Immature natural killer cell (primary cell): Measurements from ENCODE around the gene PRL. TPM values are rescaled to one million over a fixed set of nuclear protein-coding genes. Genes with fewer than 3 reads are reported as not detected.

Experiments used
- DNase-seq, 3 donors: peaks; one replicate each; pipeline ENCODE4 v3.0.0; 2022; ENCODE audit warnings: mixed read lengths in 1 of 3
- H3K27ac Mint-ChIP-seq, 6 donors: one replicate each; pipeline ENCODE4 v1.8.0; 2020; ENCODE audit warnings: mixed read lengths in 6 of 6, mild to moderate bottlenecking in 5 of 6, inconsistent platforms in 4 of 6, moderate library complexity in 3 of 6
- H3K27me3 Mint-ChIP-seq, 3 donors: one replicate each; pipeline ENCODE4 v1.8.0; 2020 to 2021; ENCODE audit warnings: low read depth in 3 of 3, mild to moderate bottlenecking in 3 of 3, mixed read lengths in 3 of 3, moderate library complexity in 3 of 3, inconsistent platforms in 1 of 3
- H3K36me3 Mint-ChIP-seq, 3 donors: one replicate each; pipeline ENCODE4 v1.8.0; 2020; ENCODE audit warnings: mixed read lengths in 3 of 3, inconsistent platforms in 2 of 3, mild to moderate bottlenecking in 2 of 3
- H3K4me1 Mint-ChIP-seq, 2 donors: one replicate each; pipeline ENCODE4 v1.8.0; 2020; ENCODE audit warnings: inconsistent platforms in 2 of 2, mild to moderate bottlenecking in 2 of 2, mixed read lengths in 2 of 2, moderate library complexity in 1 of 2
- H3K4me3 Mint-ChIP-seq, 5 donors: one replicate each; pipeline ENCODE4 v1.8.0; 2020; ENCODE audit warnings: mild to moderate bottlenecking in 5 of 5, mixed read lengths in 5 of 5, inconsistent platforms in 3 of 5, moderate library complexity in 3 of 5
- H3K9me3 Mint-ChIP-seq, 6 donors: one replicate each; pipeline ENCODE4 v1.8.0; 2020; ENCODE audit warnings: mild to moderate bottlenecking in 6 of 6, mixed read lengths in 6 of 6, inconsistent platforms in 4 of 6, moderate library complexity in 3 of 6
- polyA plus RNA-seq, 3 donors: library from polyadenylated mRNA; unstranded; fragments of 300-500 nt; fragmentation: Illumina TruSeq; gene quantifications; one replicate each; pipeline ENCODE4 v1.2.3, GENCODE V29; 2021

The PRL gene
- not detected for polyA plus RNA-seq

DNA sequence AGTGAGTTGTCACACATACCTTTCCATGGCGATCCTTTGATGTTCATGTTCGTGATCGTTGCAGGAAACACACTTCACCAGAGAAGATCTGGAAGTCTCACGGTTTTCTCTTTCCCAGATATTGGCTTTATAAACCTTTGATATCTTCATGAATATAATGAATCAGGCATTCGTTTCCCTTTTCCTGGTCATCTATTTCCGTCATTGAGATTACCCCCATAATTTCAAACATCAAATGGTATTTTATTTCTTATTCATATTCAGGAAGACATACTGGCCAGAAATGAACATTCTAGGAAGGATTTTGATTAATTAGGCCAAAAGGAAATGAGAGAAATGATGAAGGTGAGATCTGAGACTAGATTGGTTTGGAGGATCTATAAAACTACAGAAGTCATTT is at the start of gene PRL:
Gene PRL (minus strand): TSS at position 101 of the 400 bp plus-strand sequence. CDS start 54 bp downstream, at position 47.
- no peaks in the 10 kb centered on the region for H3K4me1 Mint-ChIP-seq
- no peak for DNase-seq
- H3K9me3 Mint-ChIP-seq: peaks cover 0 to 24% (median 4%) of the 10 kb centered on the region in 6 donors
- H3K36me3 Mint-ChIP-seq: no peaks in the 10 kb centered on the region
- H3K27ac Mint-ChIP-seq: no peak within 1 kb of the TSS
- H3K4me3 Mint-ChIP-seq: no peak within 1 kb of the TSS
- no peaks in the 10 kb centered on the region for H3K27me3 Mint-ChIP-seq

DNA sequence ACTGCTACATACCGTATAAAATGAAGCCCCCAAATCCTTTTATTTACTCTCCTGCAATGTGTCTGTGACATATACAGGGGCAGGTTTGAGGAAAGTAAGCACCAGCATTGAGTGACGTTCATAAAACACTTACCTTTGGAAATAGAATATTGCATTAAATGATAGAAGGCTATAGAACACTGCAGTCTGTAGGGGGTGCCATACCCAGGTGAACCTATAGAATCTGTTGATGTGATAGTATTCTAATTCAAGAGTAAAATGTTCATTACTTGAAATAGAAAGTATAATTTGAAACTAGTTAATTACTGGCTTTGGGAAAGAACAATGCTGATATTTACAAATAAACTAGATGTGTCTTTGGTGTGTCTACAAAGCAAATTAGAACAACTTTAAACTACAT is 47.0 kb upstream of the PRL start:
- peaks cover under 1 to 16% (median 5%) of the 10 kb centered on the region in 6 donors for H3K9me3 Mint-ChIP-seq

DNA sequence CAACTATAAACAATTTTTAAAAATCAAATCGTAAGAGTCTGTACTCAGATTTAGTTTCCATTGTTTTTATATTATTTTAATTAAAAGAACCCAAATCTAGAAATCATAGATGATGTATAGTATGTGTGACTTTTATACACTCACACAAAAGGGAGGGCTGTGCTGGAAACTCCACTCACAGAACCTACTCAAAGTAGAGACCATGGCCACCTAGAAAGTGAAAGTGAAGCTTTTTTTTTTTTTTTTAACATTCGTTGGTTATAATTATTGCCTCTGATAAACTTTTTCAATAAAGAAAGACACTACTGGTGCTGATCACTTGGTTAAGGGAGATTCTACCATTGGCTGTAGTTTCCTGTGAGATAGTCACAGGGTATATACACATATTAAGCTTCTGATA is 37.9 kb upstream of the PRL start:
- no peak for DNase-seq
- Mint-ChIP-seq H3K27me3 (peaks cover 0 to 4% (median 2%) of the 10 kb centered on the region in 3 donors), H3K36me3 (no peaks in the 10 kb centered on the region), H3K27ac (no peak overlapping the region), H3K4me3 (no peak overlapping the region), H3K4me1 (no peaks in the 10 kb centered on the region), H3K9me3 (peaks cover 0 to 9% (median 2%) of the 10 kb centered on the region in 6 donors)

More for the DNA sequence above, 47.0 kb upstream of the PRL start:
- Mint-ChIP-seq H3K4me3 (no peak overlapping the region), H3K27ac (no peak overlapping the region), H3K27me3 (peaks cover 0 to 1% (median 0%) of the 10 kb centered on the region in 3 donors), H3K4me1 (no peaks in the 10 kb centered on the region), H3K36me3 (peaks cover 0 to 3% (median 0%) of the 10 kb centered on the region in 3 donors)
- DNase-seq: no peak

DNA sequence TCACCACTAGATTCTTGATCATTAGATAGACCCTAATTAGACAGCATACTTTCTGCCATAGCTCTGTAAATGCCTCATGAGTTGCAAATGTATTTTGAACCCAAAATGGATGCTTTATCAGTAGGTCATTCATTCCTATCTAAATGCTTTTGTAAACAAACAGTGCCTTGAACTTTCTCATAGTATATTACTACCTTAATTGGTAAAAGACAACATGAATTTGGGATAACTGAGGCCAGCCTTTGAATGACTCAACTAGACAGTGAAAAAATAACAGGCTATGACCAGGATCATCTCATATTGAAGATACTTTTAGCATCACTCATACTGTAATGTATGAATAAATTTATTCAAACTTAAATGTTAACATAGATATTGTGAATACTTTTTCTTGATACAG is 37.0 kb upstream of the PRL start:
- DNase-seq: no peak
- Mint-ChIP-seq H3K4me3 (no peak overlapping the region), H3K4me1 (no peaks in the 10 kb centered on the region)

DNA sequence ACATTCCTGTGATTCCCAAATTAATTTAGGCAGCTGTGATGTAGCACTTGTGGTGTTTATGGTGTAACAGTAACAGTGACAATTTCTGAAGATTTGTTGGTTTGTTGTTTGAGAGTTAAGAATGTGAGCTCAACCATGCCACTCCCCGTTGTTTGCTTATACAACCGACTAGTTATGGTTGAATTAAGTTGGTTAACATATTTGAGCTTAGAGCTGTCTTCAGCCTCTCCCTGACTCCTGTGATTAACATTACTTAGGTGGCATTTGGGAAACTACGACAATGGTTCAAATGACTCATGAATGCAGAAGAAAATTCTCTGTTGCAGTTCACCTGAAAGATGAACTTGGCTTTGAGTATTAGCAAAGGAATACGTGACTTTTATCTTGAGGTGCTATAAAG is 35.9 kb upstream of the PRL start:
- peaks cover 0 to 4% (median 4%) of the 10 kb centered on the region in 3 donors for H3K27me3 Mint-ChIP-seq
- no peaks in the 10 kb centered on the region for H3K4me1 Mint-ChIP-seq
- no peak for DNase-seq
- H3K27ac Mint-ChIP-seq: no peak overlapping the region
- H3K9me3 Mint-ChIP-seq: peaks cover 0 to 9% (median 3%) of the 10 kb centered on the region in 6 donors
- no peaks in the 10 kb centered on the region for H3K36me3 Mint-ChIP-seq
- H3K4me3 Mint-ChIP-seq: no peak overlapping the region

More for the DNA sequence above, 37.0 kb upstream of the PRL start:
- H3K36me3 Mint-ChIP-seq: no peaks in the 10 kb centered on the region
- peaks cover 0 to 4% (median 3%) of the 10 kb centered on the region in 3 donors for H3K27me3 Mint-ChIP-seq
- H3K27ac Mint-ChIP-seq: no peak overlapping the region
- peaks cover 0 to 13% (median 3%) of the 10 kb centered on the region in 6 donors for H3K9me3 Mint-ChIP-seq

DNA sequence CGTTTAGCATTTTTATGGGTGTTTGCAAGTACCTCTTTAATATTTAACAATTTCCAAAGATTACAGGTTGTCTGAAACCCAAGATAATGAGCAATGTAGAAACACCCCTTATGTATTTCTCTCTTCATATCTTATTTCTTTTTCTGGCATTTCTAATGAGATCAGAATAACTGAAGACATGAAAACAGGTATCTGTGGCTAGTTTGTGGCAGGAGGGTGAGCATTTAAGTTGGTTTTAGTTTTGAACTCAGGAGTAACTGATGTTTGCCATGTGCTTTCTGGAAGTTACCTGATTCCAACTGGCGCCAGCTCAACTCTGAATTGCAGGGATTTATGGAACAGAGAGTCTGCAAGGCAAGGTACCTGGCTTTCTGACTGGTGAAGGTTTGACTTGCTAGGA is 35.4 kb upstream of the PRL start:
- Mint-ChIP-seq H3K4me1 (no peaks in the 10 kb centered on the region), H3K27me3 (peaks cover 0 to 4% (median 2%) of the 10 kb centered on the region in 3 donors), H3K4me3 (no peak overlapping the region), H3K27ac (no peak overlapping the region), H3K36me3 (no peaks in the 10 kb centered on the region), H3K9me3 (peaks cover 0 to 7% (median 2%) of the 10 kb centered on the region in 6 donors)
- DNase-seq: no peak

DNA sequence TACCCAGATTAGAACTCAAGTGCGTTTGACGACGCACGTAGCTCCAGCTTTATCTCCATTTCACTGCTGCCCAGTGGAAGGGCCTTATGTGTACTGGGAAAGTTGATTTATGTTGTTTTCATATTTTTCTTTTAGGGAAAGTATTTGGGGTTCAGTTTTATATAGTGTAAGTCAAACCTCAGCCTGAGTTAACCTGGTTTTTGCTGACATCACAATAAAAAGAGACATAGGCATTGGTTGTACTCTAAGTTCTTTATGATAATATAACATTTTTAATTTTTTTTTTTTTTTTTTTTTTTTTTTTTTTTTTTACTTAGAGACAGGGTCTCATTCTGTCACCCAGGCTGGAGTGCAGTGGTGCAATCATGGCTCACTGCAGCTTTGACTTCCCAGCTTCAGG is 34.1 kb upstream of the PRL start:
- Mint-ChIP-seq H3K27ac (no peak overlapping the region), H3K27me3 (peaks cover 0 to 3% (median 0%) of the 10 kb centered on the region in 3 donors), H3K36me3 (no peaks in the 10 kb centered on the region), H3K4me1 (no peaks in the 10 kb centered on the region), H3K4me3 (no peak overlapping the region), H3K9me3 (peaks cover 0 to 7% (median under 1%) of the 10 kb centered on the region in 6 donors)
- no peak for DNase-seq

DNA sequence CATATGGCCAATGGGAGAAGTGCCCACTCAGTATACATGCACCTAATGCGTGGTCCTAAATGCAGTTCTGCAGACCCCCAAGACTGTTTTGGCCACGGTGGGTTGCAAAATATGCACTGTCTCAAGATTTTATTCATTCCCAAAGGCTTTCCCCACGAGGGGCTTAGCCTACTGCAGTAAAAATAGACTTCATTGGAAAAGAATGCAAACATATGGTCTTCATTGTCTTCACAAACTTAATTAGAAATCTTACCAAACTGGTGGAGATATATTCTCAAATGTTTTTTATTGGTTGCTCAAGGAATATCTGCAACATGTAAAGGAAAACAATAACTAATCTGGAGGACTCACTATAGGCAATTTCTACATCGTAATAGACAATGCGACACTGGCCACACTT is 31.6 kb upstream of the PRL start:
- Mint-ChIP-seq H3K4me3 (no peak overlapping the region), H3K36me3 (no peaks in the 10 kb centered on the region), H3K9me3 (peaks cover 1 to 11% (median 3%) of the 10 kb centered on the region in 6 donors), H3K27me3 (peaks cover 0 to 3% (median 0%) of the 10 kb centered on the region in 3 donors), H3K4me1 (no peaks in the 10 kb centered on the region), H3K27ac (no peak overlapping the region)
- DNase-seq: no peak

DNA sequence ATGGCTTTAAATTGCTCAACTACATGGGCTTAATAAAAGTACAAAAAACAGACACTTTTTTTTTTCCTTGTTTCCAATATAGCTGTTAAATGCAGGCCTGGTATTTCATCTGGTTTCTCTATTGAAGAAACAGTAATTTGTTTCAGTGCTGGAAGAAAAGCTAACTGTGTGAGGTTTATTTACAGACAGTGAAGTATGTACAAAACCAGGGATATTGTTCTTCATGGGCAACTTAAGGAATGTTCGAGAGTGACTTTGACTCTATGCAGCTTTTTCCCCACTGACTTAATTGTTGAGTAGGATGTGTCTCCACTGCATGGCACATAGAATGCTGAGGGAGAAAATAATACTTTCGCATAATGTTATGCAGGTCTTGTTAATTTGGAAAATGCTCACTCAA is 31.0 kb upstream of the PRL start:
- H3K4me1 Mint-ChIP-seq: no peaks in the 10 kb centered on the region
- no peak overlapping the region for H3K4me3 Mint-ChIP-seq
- peaks cover 0 to 3% (median 0%) of the 10 kb centered on the region in 3 donors for H3K27me3 Mint-ChIP-seq

DNA sequence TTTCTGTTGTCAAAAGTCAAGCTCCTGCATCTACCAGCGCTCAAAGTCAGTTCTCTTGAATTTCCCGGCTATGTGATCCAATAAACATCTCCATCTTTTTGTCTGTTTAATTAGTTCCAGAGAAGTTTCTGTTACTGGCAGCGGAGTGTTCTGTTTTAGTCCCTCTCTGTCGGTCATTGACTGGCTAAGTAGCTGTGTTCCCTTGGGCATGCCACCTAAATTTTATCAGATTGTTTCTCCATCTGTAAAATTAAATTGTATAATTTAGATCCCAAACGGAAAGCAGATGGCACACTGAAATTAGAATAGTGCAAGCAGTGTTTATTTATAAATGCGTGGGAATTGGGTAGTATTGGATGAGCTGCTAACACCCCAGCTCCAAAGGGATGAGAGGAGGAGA is 29.7 kb upstream of the PRL start:
- DNase-seq: no peak

More for the DNA sequence above, 31.0 kb upstream of the PRL start:
- peaks cover 2 to 12% (median 3%) of the 10 kb centered on the region in 6 donors for H3K9me3 Mint-ChIP-seq
- H3K36me3 Mint-ChIP-seq: no peaks in the 10 kb centered on the region
- DNase-seq: no peak
- no peak overlapping the region for H3K27ac Mint-ChIP-seq

DNA sequence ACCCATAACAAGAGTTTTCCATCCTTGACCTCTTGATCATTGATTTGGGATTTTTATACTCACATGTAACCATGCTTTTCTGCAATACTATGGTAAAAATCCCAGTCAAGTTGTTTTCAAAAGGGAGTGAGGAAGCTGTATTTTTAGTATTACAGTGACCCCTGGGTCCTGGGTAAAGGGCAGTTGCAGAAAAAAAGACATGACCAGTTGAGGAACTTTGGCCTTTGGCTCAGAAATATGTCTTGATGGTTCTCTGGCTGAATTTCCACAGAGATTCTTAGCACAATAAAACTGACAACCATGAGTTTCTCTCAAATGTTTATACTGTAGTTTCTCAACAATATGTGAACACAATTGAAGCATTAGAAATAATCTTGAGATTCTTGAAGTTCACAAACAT is 28.6 kb upstream of the PRL start:
- Mint-ChIP-seq H3K36me3 (no peaks in the 10 kb centered on the region), H3K4me1 (no peaks in the 10 kb centered on the region), H3K9me3 (peaks cover 2 to 12% (median 3%) of the 10 kb centered on the region in 6 donors), H3K4me3 (no peak overlapping the region), H3K27ac (no peak overlapping the region), H3K27me3 (peaks cover 0 to 3% (median 0%) of the 10 kb centered on the region in 3 donors)
- DNase-seq: no peak

More for the DNA sequence above, 29.7 kb upstream of the PRL start:
- no peak overlapping the region for H3K27ac Mint-ChIP-seq
- H3K36me3 Mint-ChIP-seq: no peaks in the 10 kb centered on the region
- H3K27me3 Mint-ChIP-seq: peaks cover 0 to 3% (median 0%) of the 10 kb centered on the region in 3 donors
- H3K9me3 Mint-ChIP-seq: peaks cover 2 to 12% (median 3%) of the 10 kb centered on the region in 6 donors
- no peak overlapping the region for H3K4me3 Mint-ChIP-seq
- H3K4me1 Mint-ChIP-seq: no peaks in the 10 kb centered on the region

DNA sequence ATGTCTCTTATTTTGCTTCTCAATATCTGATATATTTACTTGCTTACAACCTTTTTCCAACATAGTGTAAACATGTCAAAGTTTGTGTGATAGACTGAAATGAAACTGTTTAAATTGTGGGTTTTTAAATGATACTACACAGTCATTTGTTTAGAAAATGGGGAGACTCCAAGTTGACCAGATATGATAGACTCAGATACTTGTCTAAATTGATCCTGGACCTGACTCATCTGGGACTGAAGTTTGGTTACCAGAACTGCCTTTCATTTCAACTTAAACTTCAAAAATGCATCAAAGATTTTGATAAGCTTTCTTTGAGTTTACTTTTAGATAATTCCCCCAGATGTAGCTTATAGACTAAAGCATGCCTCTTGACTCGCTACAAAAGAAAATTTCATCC is 27.0 kb upstream of the PRL start:
- DNase-seq: no peak
- no peaks in the 10 kb centered on the region for H3K36me3 Mint-ChIP-seq
- no peak overlapping the region for H3K4me3 Mint-ChIP-seq
- H3K27me3 Mint-ChIP-seq: peaks cover 0 to 1% (median 0%) of the 10 kb centered on the region in 3 donors
- no peaks in the 10 kb centered on the region for H3K4me1 Mint-ChIP-seq
- no peak overlapping the region for H3K27ac Mint-ChIP-seq
- H3K9me3 Mint-ChIP-seq: peaks cover 0 to 12% (median 2%) of the 10 kb centered on the region in 6 donors

DNA sequence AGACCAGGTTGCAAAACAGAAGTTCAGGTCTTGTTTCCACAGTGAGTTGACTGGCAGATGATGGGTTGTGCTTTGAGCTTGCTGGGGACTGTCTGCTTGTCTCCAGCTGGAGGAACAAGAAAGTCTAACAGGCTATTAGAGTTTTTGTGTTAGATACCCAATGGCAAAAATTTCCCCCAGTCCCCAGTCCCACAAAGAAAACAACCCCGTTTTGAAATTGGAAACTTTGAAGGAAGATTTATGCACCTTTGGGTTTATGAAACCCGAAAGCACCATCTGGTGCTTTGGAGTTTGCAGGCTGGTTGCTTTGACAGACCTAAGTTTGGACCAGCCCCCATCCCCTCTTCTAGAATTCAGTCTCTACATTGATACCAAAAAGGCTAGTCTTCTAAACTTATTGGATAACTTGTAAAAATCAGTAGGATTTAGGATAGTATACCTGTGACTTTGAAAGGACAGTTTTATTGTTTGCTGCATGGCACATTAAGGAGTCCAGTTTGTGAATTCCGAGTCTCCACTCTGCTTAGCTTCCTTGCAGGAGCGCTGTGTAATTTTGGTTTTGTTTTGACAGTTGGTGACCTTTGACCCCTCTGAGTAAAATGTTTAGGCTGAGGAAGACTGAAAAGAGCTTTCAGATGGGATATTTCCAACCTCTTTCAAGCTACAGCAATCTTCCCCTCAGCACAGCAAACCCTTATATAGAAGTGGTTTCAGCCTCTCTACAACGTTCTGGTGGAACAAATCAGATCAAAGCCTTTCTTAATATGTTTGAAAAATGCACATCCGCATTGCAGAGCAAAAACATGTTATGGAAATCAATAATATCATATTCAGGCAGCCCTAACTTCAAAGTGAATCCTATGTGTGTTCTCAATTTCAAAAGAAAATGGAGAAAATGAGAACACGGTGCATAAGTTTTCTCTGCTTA is 25.5 kb upstream of the PRL start:
- no peaks in the 10 kb centered on the region for H3K36me3 Mint-ChIP-seq
- no peak for DNase-seq

DNA sequence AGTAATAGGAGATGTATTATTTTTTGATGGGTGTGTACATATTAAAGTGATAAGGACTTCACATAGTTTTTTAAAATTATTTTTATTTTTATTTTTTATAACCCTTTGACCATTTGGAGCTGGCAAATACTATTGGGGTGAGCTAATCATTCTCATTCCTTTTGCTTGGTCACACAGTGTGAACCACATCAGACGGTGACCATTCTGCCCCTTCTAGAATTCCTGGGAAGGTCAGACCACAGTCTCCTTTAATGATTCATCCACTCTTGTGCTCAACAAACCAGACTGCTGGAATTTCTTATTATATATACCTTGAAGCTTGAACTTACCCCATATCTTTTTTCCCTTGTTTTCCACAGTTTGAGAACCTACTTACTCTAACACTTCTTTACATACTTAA is 23.9 kb upstream of the PRL start:
- H3K27me3 Mint-ChIP-seq: no peaks in the 10 kb centered on the region
- no peak for DNase-seq
- H3K4me3 Mint-ChIP-seq: no peak overlapping the region
- no peaks in the 10 kb centered on the region for H3K4me1 Mint-ChIP-seq
- H3K9me3 Mint-ChIP-seq: peaks cover 0 to 12% (median 3%) of the 10 kb centered on the region in 6 donors
- no peak overlapping the region for H3K27ac Mint-ChIP-seq
- no peaks in the 10 kb centered on the region for H3K36me3 Mint-ChIP-seq

More for the DNA sequence above, 25.5 kb upstream of the PRL start:
- Mint-ChIP-seq H3K4me1 (no peaks in the 10 kb centered on the region), H3K27me3 (no peaks in the 10 kb centered on the region), H3K27ac (no peak overlapping the region), H3K4me3 (no peak overlapping the region), H3K9me3 (peaks cover 0 to 12% (median 3%) of the 10 kb centered on the region in 6 donors)
